Measurements from ENCODE around the gene TATDN2. TPM values are rescaled to one million over a fixed set of nuclear protein-coding genes. Genes with fewer than 3 reads are reported as not detected.

TATDN2 gene
- total and polyA plus RNA-seq, 10 donors, result 15.4 to 56.1 (median 36.0) TPM

- intact Hi-C loops (cut with DNase I; ENCODE audit: low total_unique reads), result no loop called here
- peaks cover 0 to 20% (median 6%) of the 10 kb centered on the region in 6 donors for H3K4me1 ChIP-seq
- no peaks in the 10 kb centered on the region for H3K27me3 ChIP-seq (replicated peaks in 1 of 7)
- H3K36me3 ChIP-seq, result peaks cover 0 to 100% (median 88%) of the 10 kb centered on the region in 6 donors
- WGBS, 5 donors, result 59 to 77% (median 74%) methylated on average over 3 of the region's 3 CpGs
- peak overlapping the region in 1 of 8 donors; percentile 3 for H3K27ac ChIP-seq
- H3K9me3 ChIP-seq, result no peaks in the 10 kb centered on the region
- TF ChIP-seq POLR2A (IDR thresholded peaks at IDR 0.05) (no peak), POLR2AphosphoS5 (IDR thresholded peaks at IDR 0.05) (no peak)
- no peak overlapping the region for H3K4me3 ChIP-seq
- no peak for DNase-seq
Measured at GRCh38 chr3:10312861-10313260, 64.6 kb downstream of the TATDN2 start.

- Histone ChIP-seq H3K36me3 (peaks cover 0 to 92% (median 83%) of the 10 kb centered on the region in 6 donors), H3K27me3 (replicated peaks in 1 of 7) (no peaks in the 10 kb centered on the region), H3K27ac (no peak overlapping the region), H3K9me3 (no peaks in the 10 kb centered on the region), H3K4me1 (peaks cover 5 to 32% (median 22%) of the 10 kb centered on the region in 6 donors), H3K4me3 (no peak overlapping the region)
- intact Hi-C loops (cut with DNase I; ENCODE audit: low total_unique reads), result no loop called here
- TF ChIP-seq POLR2A (IDR thresholded peaks at IDR 0.05), result no peak
- no peak for TF ChIP-seq CTCF (IDR thresholded peaks at IDR 0.05 in 8 of 11, conservative IDR thresholded peaks at IDR 0.05 in 3 of 11)
- TF ChIP-seq POLR2AphosphoS5 (IDR thresholded peaks at IDR 0.05), result peak in 1 of 3 donors; percentile 19
- no peak for DNase-seq
- WGBS, 5 donors, result 93 to 96% (median 94%) methylated on average over 7 to 14 of the region's 14 CpGs
Measured at GRCh38 chr3:10315101-10315500, 66.8 kb downstream of the TATDN2 start.

- no peak for DNase-seq
- 91 to 97% (median 95%) methylated on average over 4 of the region's 4 CpGs for WGBS, 5 donors
- intact Hi-C loops (cut with DNase I; ENCODE audit: low total_unique reads), result no loop called here
Measured at GRCh38 chr3:10315771-10316344, 67.6 kb downstream of the TATDN2 start.

GRCh38 chr3:10317311-10317960, 69.2 kb downstream of the TATDN2 start:
- Histone ChIP-seq H3K9me3 (no peaks in the 10 kb centered on the region), H3K36me3 (peaks cover 0 to 69% (median 60%) of the 10 kb centered on the region in 6 donors), H3K27ac (no peak overlapping the region), H3K4me1 (peaks cover 7 to 48% (median 36%) of the 10 kb centered on the region in 6 donors), H3K4me3 (no peak overlapping the region), H3K27me3 (replicated peaks in 1 of 7) (no peaks in the 10 kb centered on the region)
- WGBS, 5 donors, result 83 to 90% (median 86%) methylated on average over 4 of the region's 4 CpGs
- DNase-seq, result no peak
- TF ChIP-seq POLR2A (IDR thresholded peaks at IDR 0.05) (no peak), POLR2AphosphoS5 (IDR thresholded peaks at IDR 0.05) (no peak), CTCF (IDR thresholded peaks at IDR 0.05 in 8 of 11, conservative IDR thresholded peaks at IDR 0.05 in 3 of 11) (no peak)
- intact Hi-C loops (cut with DNase I; ENCODE audit: low total_unique reads), result no loop called here

More at GRCh38 chr3:10315771-10316344, 67.6 kb downstream of the TATDN2 start:
- Histone ChIP-seq H3K27ac (no peak overlapping the region), H3K27me3 (replicated peaks in 1 of 7) (no peaks in the 10 kb centered on the region), H3K4me1 (peaks cover 7 to 38% (median 27%) of the 10 kb centered on the region in 6 donors), H3K4me3 (no peak overlapping the region), H3K36me3 (peaks cover 0 to 85% (median 76%) of the 10 kb centered on the region in 6 donors), H3K9me3 (no peaks in the 10 kb centered on the region)
- TF ChIP-seq POLR2A (IDR thresholded peaks at IDR 0.05) (no peak), POLR2AphosphoS5 (IDR thresholded peaks at IDR 0.05) (peak in 1 of 3 donors; percentile 26)

- H3K9me3 ChIP-seq, result no peaks in the 10 kb centered on the region
- H3K27ac ChIP-seq, result no peak overlapping the region
- H3K27me3 ChIP-seq (replicated peaks in 1 of 7), result no peaks in the 10 kb centered on the region
- 79 to 96% (median 89%) methylated on average over 3 of the region's 3 CpGs for WGBS, 5 donors
- no peak for DNase-seq
- H3K4me3 ChIP-seq, result no peak overlapping the region
- H3K4me1 ChIP-seq, result peaks cover 7 to 48% (median 36%) of the 10 kb centered on the region in 6 donors
- H3K36me3 ChIP-seq, result peaks cover 0 to 64% (median 55%) of the 10 kb centered on the region in 6 donors
- no peak for TF ChIP-seq CTCF (IDR thresholded peaks at IDR 0.05 in 8 of 11, conservative IDR thresholded peaks at IDR 0.05 in 3 of 11)
- no peak for TF ChIP-seq POLR2AphosphoS5 (IDR thresholded peaks at IDR 0.05)
- TF ChIP-seq POLR2A (IDR thresholded peaks at IDR 0.05), result no peak
- intact Hi-C loops (cut with DNase I; ENCODE audit: low total_unique reads), result no loop called here
Measured at GRCh38 chr3:10317961-10318350, 69.7 kb downstream of the TATDN2 start.

All from spleen (tissue), 11 donors.